ENCODE measurements around the gene ZNF680.

DNA sequence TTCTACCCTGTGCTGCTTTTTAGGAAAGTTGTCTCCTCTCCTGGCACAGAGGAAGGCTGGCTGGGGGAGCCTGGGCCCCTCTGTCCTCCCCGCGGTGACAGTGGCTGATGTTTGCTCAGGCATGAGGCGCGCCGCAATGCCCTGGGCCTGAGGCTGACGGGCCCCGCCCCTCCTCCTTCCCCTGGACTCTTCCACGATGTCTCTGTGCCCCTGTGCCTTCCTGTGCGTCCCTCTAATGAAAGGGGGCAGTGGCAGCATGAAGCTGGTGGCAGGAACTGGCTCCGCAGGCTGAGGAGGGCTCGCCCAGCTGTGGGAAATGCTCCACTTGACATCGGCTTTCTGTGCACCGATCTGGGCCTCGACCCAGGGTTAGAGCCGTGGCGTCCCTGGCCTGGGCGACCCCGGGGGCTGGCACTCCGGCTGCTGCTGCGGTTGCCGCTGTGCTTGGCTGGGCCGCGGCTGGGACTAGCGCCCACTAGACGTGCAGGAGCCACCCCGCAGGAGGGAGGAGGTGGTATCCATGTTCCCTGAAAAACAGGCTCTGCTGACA lies 67.9 kb downstream of the ZNF680 start:
- TF ChIP-seq, protein P1, sequence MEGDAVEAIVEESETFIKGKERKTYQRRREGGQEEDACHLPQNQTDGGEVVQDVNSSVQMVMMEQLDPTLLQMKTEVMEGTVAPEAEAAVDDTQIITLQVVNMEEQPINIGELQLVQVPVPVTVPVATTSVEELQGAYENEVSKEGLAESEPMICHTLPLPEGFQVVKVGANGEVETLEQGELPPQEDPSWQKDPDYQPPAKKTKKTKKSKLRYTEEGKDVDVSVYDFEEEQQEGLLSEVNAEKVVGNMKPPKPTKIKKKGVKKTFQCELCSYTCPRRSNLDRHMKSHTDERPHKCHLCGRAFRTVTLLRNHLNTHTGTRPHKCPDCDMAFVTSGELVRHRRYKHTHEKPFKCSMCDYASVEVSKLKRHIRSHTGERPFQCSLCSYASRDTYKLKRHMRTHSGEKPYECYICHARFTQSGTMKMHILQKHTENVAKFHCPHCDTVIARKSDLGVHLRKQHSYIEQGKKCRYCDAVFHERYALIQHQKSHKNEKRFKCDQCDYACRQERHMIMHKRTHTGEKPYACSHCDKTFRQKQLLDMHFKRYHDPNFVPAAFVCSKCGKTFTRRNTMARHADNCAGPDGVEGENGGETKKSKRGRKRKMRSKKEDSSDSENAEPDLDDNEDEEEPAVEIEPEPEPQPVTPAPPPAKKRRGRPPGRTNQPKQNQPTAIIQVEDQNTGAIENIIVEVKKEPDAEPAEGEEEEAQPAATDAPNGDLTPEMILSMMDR (IDR thresholded peaks at IDR 0.05) = no peak
- no peak for TF ChIP-seq POLR2A (IDR thresholded peaks at IDR 0.05)
